Right atrium auricular region (tissue), 2 donors: ENCODE measurements around the gene NETO2. TPM values are rescaled to one million over a fixed set of nuclear protein-coding genes. Genes with fewer than 3 reads are reported as not detected.

Experiments
- DNase-seq: peaks from one replicate; pipeline ENCODE4 v3.0.0-alpha.2; 2019; ENCODE audit warnings: low spot score
- H3K27ac ChIP-seq, 2 donors: fragments of 200-600 bp; sonication (generic); 1 replicate in 1 of 2; 2 replicates in 1 of 2; pipeline ENCODE4 v1.5.1; 2016 to 2019
- H3K27me3 ChIP-seq, 2 donors: fragments of 200-600 bp; sonication (generic); one replicate each; pipeline versions ENCODE4 v1.5.1 to v1.6.0; 2017 to 2019
- H3K36me3 ChIP-seq: fragments of 200-600 bp; sonication (generic); one replicate; pipeline ENCODE4 v1.5.1; 2016
- H3K4me1 ChIP-seq, 2 donors: fragments of 200-600 bp; sonication (generic); one replicate each; pipeline versions ENCODE4 v1.5.1 to v1.6.0; 2017 to 2019
- H3K4me3 ChIP-seq, 2 donors: fragments of 200-600 bp; sonication (generic); 1 replicate in 1 of 2; 2 replicates in 1 of 2; pipeline ENCODE4 v1.5.1; 2017 to 2019; ENCODE audit warnings: mild to moderate bottlenecking in 1 of 2, moderate library complexity in 1 of 2
- H3K9me3 ChIP-seq, 2 donors: fragments of 200-600 bp; sonication (generic); one replicate each; pipeline ENCODE4 v1.5.1; 2019
- CTCF ChIP-seq, 2 donors: fragments of 200-600 bp; sonication (generic); IDR thresholded peaks; one replicate each; pipeline ENCODE4 v1.5.1; 2019; ENCODE audit warnings: antibody characterized with exemption in 2 of 2
- total RNA-seq, 2 donors: library from RNA; depleted of rRNA; stranded (reverse); fragments of >200 nt; gene quantifications; one replicate each; pipeline ENCODE4 v1.1.0, GENCODE V29; 2016

The NETO2 gene
- total RNA-seq, 2 donors from 2014 or later = 0.93 to 2.0 TPM

- Histone ChIP-seq H3K9me3 (no peaks in the 10 kb centered on the region), H3K4me3 (no peak overlapping the region)
These were observed 77.7 kb downstream of the NETO2 start for GRCh38 chr16:47065766-47066688.

GRCh38 chr16:47064775-47065174, 79.0 kb downstream of the NETO2 start:
- TF ChIP-seq CTCF (IDR thresholded peaks at IDR 0.05) = no peak
- peak; percentile 16 for DNase-seq
- Histone ChIP-seq H3K4me3 (no peak overlapping the region), H3K9me3 (no peaks in the 10 kb centered on the region), H3K27ac (no peak overlapping the region), H3K4me1 (no peaks in the 10 kb centered on the region), H3K36me3 (no peaks in the 10 kb centered on the region), H3K27me3 (no peaks in the 10 kb centered on the region)

More at GRCh38 chr16:47065766-47066688, 77.7 kb downstream of the NETO2 start:
- DNase-seq = peak; percentile 38
- Histone ChIP-seq H3K4me1 (no peaks in the 10 kb centered on the region), H3K36me3 (no peaks in the 10 kb centered on the region), H3K27me3 (no peaks in the 10 kb centered on the region), H3K27ac (no peak overlapping the region)
- no peak for TF ChIP-seq CTCF (IDR thresholded peaks at IDR 0.05)

GRCh38 chr16:47063011-47063724, 80.6 kb downstream of the NETO2 start:
- no peak for TF ChIP-seq CTCF (IDR thresholded peaks at IDR 0.05)
- Histone ChIP-seq H3K36me3 (no peaks in the 10 kb centered on the region), H3K4me1 (no peaks in the 10 kb centered on the region), H3K27me3 (no peaks in the 10 kb centered on the region), H3K4me3 (no peak overlapping the region), H3K27ac (no peak overlapping the region), H3K9me3 (no peaks in the 10 kb centered on the region)
- no peak for DNase-seq

GRCh38 chr16:47061204-47061603, 82.5 kb downstream of the NETO2 start:
- H3K4me3 ChIP-seq = no peak overlapping the region
- H3K4me1 ChIP-seq = no peaks in the 10 kb centered on the region
- H3K36me3 ChIP-seq = no peaks in the 10 kb centered on the region
- no peak overlapping the region for H3K27ac ChIP-seq
- no peaks in the 10 kb centered on the region for H3K27me3 ChIP-seq
- no peak for DNase-seq
- TF ChIP-seq CTCF (IDR thresholded peaks at IDR 0.05) = no peak
- H3K9me3 ChIP-seq = no peaks in the 10 kb centered on the region

GRCh38 chr16:47060596-47060995, 83.1 kb downstream of the NETO2 start:
- H3K9me3 ChIP-seq = no peaks in the 10 kb centered on the region
- H3K27me3 ChIP-seq = no peaks in the 10 kb centered on the region
- no peak for TF ChIP-seq CTCF (IDR thresholded peaks at IDR 0.05)
- no peak for DNase-seq
- no peaks in the 10 kb centered on the region for H3K4me1 ChIP-seq
- no peaks in the 10 kb centered on the region for H3K36me3 ChIP-seq
- no peak overlapping the region for H3K4me3 ChIP-seq
- no peak overlapping the region for H3K27ac ChIP-seq
